PC-9 (cell line): Measurements from ENCODE around the gene SLC24A2.

Experiments used
- CTCF ChIP-seq: fragments of 200-600 bp; sonication (generic); conservative IDR thresholded peaks from 2 replicates; pipeline ENCODE4 v1.6.1; 2017; ENCODE audit warnings: mixed run types, antibody characterized with exemption, mild to moderate bottlenecking, moderate library complexity
- EZH2 ChIP-seq: fragments of 200-600 bp; sonication (generic); IDR thresholded peaks from 2 replicates; pipeline ENCODE4 v1.8.0; 2017; ENCODE audit warnings: antibody characterized with exemption, low read depth

- TF ChIP-seq CTCF = no peak
- TF ChIP-seq EZH2 = no peak
Measured at GRCh38 chr9:19741178-19741577, 47.7 kb downstream of the SLC24A2 start.
